ENCODE results near the gene SREBF1. TPM values are rescaled to one million over a fixed set of nuclear protein-coding genes. Genes with fewer than 3 reads are reported as not detected.

The SREBF1 gene
- polyA plus RNA-seq, 1 of the 3 experiments (the other 2 are of a cell fraction): 20.4 TPM

DNA sequence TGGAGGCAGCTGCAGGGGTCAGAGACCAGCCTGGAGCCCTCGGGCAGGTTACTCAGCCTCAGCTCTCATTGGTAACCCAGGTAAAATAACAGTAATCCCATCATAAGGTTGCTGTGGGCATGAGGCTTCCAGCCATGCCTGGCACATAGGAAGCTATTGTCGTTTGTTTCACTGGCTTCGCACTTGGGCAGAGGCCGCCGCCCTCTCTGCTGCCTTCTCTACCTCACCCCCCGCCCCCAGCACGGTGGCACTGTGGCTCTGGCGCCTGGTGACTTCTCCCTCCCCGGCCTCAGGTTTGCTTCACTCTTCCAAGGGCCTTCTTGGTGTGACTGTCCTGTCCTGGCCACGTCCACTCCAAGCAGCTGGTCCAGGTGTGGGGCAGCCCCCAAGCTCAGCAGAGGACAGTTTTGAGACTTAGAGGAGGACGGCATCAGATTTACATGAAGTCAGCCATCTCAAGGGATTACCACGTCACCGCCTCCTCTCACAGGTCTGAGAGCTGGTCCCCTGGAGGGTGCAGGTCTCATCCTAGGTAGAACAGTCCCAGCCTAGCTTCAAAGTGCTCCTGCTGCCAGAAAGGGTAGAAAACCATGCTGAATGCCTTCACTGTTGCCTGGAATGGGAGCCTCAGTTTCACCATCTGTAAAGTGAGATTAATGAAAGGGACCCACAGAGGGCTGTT is 34.8 kb downstream of the SREBF1 start:
- no peak overlapping the region for H2AFZ ChIP-seq (ENCODE audit: low read depth)
- no peaks in the 10 kb centered on the region for H3K79me2 ChIP-seq (ENCODE audit: insufficient read depth)
- ChIA-PET POLR2A (interaction anchor here (1.0 kb wide), 1 partner anchor 34 kb away, joined by 3 read pairs; the partner anchor contains the start of gene SREBF1), CTCF (interaction anchor here (1.2 to 3.0 kb wide), 7 partner anchors 10 to 120 kb away, joined by 3 to 13 read pairs (median 4); partner anchors contain the start of gene RAI1)
- 98% methylated on average over 12 of the region's 13 CpGs for WGBS (ENCODE audit: low lambda C conversion rate)
- TF ChIP-seq TCF12 (IDR thresholded peaks at IDR 0.05) (no peak), RCOR1 (IDR thresholded peaks at IDR 0.05; ENCODE audit: low read length) (no peak), TEAD4 (IDR thresholded peaks at IDR 0.05; ENCODE audit: borderline replicate concordance, insufficient read depth) (no peak), EP300 (IDR thresholded peaks at IDR 0.05; ENCODE audit: borderline replicate concordance in 1 of 2, low read depth in 1 of 2, low read length in 1 of 2) (no peak), MXI1 (IDR thresholded peaks at IDR 0.05; ENCODE audit: low read depth, low read length) (no peak), ELF1 (IDR thresholded peaks at IDR 0.05) (no peak), EZH2phosphoT487 (IDR thresholded peaks at IDR 0.05; ENCODE audit: borderline replicate concordance, low read depth) (no peak), SIN3A (IDR thresholded peaks at IDR 0.05; ENCODE audit: borderline replicate concordance, low read depth, low read length) (no peak), POLR2AphosphoS5 (IDR thresholded peaks at IDR 0.05; ENCODE audit: low read depth, low read length) (no peak), GABPA (IDR thresholded peaks at IDR 0.05; ENCODE audit: low read depth) (no peak), JUND (IDR thresholded peaks at IDR 0.05) (no peak), TAF1 (IDR thresholded peaks at IDR 0.05; ENCODE audit: borderline replicate concordance, low read depth, low read length) (no peak), GATA2 (CRISPR knock-in tag; IDR thresholded peaks at IDR 0.05) (no peak), FOXM1 (IDR thresholded peaks at IDR 0.05; ENCODE audit: low read depth) (no peak), MEF2A (IDR thresholded peaks at IDR 0.05; ENCODE audit: borderline replicate concordance, low read depth) (no peak), RFX5 (IDR thresholded peaks at IDR 0.05; ENCODE audit: low read length) (no peak)
- TF ChIP-seq, protein P1, sequence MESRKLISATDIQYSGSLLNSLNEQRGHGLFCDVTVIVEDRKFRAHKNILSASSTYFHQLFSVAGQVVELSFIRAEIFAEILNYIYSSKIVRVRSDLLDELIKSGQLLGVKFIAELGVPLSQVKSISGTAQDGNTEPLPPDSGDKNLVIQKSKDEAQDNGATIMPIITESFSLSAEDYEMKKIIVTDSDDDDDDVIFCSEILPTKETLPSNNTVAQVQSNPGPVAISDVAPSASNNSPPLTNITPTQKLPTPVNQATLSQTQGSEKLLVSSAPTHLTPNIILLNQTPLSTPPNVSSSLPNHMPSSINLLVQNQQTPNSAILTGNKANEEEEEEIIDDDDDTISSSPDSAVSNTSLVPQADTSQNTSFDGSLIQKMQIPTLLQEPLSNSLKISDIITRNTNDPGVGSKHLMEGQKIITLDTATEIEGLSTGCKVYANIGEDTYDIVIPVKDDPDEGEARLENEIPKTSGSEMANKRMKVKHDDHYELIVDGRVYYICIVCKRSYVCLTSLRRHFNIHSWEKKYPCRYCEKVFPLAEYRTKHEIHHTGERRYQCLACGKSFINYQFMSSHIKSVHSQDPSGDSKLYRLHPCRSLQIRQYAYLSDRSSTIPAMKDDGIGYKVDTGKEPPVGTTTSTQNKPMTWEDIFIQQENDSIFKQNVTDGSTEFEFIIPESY (IDR thresholded peaks at IDR 0.05; ENCODE audit: borderline replicate concordance, low read depth): no peak
- TF ChIP-seq, protein P2, sequence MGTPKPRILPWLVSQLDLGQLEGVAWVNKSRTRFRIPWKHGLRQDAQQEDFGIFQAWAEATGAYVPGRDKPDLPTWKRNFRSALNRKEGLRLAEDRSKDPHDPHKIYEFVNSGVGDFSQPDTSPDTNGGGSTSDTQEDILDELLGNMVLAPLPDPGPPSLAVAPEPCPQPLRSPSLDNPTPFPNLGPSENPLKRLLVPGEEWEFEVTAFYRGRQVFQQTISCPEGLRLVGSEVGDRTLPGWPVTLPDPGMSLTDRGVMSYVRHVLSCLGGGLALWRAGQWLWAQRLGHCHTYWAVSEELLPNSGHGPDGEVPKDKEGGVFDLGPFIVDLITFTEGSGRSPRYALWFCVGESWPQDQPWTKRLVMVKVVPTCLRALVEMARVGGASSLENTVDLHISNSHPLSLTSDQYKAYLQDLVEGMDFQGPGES (IDR thresholded peaks at IDR 0.05; ENCODE audit: low read depth, low read length): no peak
- TF ChIP-seq, protein P3, sequence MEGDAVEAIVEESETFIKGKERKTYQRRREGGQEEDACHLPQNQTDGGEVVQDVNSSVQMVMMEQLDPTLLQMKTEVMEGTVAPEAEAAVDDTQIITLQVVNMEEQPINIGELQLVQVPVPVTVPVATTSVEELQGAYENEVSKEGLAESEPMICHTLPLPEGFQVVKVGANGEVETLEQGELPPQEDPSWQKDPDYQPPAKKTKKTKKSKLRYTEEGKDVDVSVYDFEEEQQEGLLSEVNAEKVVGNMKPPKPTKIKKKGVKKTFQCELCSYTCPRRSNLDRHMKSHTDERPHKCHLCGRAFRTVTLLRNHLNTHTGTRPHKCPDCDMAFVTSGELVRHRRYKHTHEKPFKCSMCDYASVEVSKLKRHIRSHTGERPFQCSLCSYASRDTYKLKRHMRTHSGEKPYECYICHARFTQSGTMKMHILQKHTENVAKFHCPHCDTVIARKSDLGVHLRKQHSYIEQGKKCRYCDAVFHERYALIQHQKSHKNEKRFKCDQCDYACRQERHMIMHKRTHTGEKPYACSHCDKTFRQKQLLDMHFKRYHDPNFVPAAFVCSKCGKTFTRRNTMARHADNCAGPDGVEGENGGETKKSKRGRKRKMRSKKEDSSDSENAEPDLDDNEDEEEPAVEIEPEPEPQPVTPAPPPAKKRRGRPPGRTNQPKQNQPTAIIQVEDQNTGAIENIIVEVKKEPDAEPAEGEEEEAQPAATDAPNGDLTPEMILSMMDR (IDR thresholded peaks at IDR 0.05): no peak
- TF ChIP-seq, protein P4, sequence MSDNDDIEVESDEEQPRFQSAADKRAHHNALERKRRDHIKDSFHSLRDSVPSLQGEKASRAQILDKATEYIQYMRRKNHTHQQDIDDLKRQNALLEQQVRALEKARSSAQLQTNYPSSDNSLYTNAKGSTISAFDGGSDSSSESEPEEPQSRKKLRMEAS (IDR thresholded peaks at IDR 0.05; ENCODE audit: low read depth): no peak
- H3K4me3 ChIP-seq (ENCODE audit: low read depth in 2 of 2, low read length in 1 of 2): no peak overlapping the region
- DNase-seq: no peak
- H3K9me2 ChIP-seq: no peaks in the 10 kb centered on the region
- H3K27ac ChIP-seq (ENCODE audit: low read depth in 2 of 2, low read length in 1 of 2): no peak overlapping the region
- peaks cover 9 to 54% of the 10 kb centered on the region in 2 experiments for H3K36me3 ChIP-seq (replicated peaks in 1 of 2; ENCODE audit: control insufficient read depth in 1 of 2, insufficient read depth in 2 of 2, low read length in 1 of 2)
- no peak overlapping the region for H3K4me2 ChIP-seq
- H4K20me1 ChIP-seq (ENCODE audit: insufficient read depth): peaks cover 14% of the 10 kb centered on the region; the same call in 1 of the 2 replicates
- H3K27me3 ChIP-seq (ENCODE audit: insufficient read depth): no peaks in the 10 kb centered on the region
- H3F3A ChIP-seq (replicated peaks; ENCODE audit: insufficient read depth): no peaks in the 10 kb centered on the region
- H3K4me1 ChIP-seq (ENCODE audit: control insufficient read depth in 1 of 2, insufficient read depth in 2 of 2, low read depth in 1 of 2, low read length in 1 of 2): peaks cover 0 to 20% of the 10 kb centered on the region in 2 experiments; a peak in 1 of 4 replicates
- no peaks in the 10 kb centered on the region for H3K9me3 ChIP-seq
- no peak overlapping the region for H3K9ac ChIP-seq
